Kidney epithelial cell (primary cell): ENCODE measurements around the gene ATP2B1. TPM values are rescaled to one million over a fixed set of nuclear protein-coding genes. Genes with fewer than 3 reads are reported as not detected.

Experiments
- DNase-seq: peaks from one replicate; pipeline ENCODE4 v3.0.0-alpha.2; 2010; ENCODE audit warnings: low read depth
- H3K27me3 ChIP-seq: 2 replicates; pipeline ENCODE4 v1.6.0; 2011; ENCODE audit warnings: low read length; ENCODE audit not compliant: control insufficient read depth, insufficient read depth
- H3K36me3 ChIP-seq: 2 replicates; pipeline ENCODE4 v1.5.1; 2011; ENCODE audit warnings: low read length; ENCODE audit not compliant: control insufficient read depth, insufficient read depth
- H3K4me3 ChIP-seq: 2 replicates; pipeline ENCODE4 v1.5.1; 2011; ENCODE audit warnings: low read depth, mild to moderate bottlenecking, control low read depth, low read length
- CTCF ChIP-seq: IDR thresholded peaks from 2 replicates; pipeline ENCODE4 v1.5.1; 2011; ENCODE audit warnings: mild to moderate bottlenecking, moderate library complexity, low read length, control low read depth, inconsistent platforms; ENCODE audit not compliant: insufficient read depth, poor library complexity, severe bottlenecking
- total RNA-seq: library from RNA; depleted of rRNA; stranded (reverse); fragments of >200 nt; gene quantifications from 2 replicates; pipeline ENCODE4 v1.2.3, GENCODE V29; 2015

ATP2B1 gene
- total RNA-seq, 1 donor from 2014 or later: 45.9 TPM

- Histone ChIP-seq H3K36me3 (no peaks in the 10 kb centered on the region), H3K4me3 (no peak overlapping the region), H3K27me3 (no peaks in the 10 kb centered on the region)
- DNase-seq: no peak
- TF ChIP-seq CTCF: no peak
Observed at GRCh38 chr12:89723276-89723675, 14.6 kb upstream of the ATP2B1 start.

- Histone ChIP-seq H3K4me3 (no peak overlapping the region), H3K27me3 (no peaks in the 10 kb centered on the region), H3K36me3 (no peaks in the 10 kb centered on the region)
- DNase-seq: no peak
- TF ChIP-seq CTCF: no peak
Observed at GRCh38 chr12:89721291-89721987, 12.8 kb upstream of the ATP2B1 start.

- no peak for DNase-seq
- no peak for TF ChIP-seq CTCF
Observed at GRCh38 chr12:89717759-89718523, 9.3 kb upstream of the ATP2B1 start.

GRCh38 chr12:89712706-89713105 is 4.1 kb upstream of the ATP2B1 start:
- no peak for TF ChIP-seq CTCF
- Histone ChIP-seq H3K36me3 (no peaks in the 10 kb centered on the region), H3K27me3 (no peaks in the 10 kb centered on the region), H3K4me3 (no peak overlapping the region)
- DNase-seq: no peak

More at GRCh38 chr12:89717759-89718523, 9.3 kb upstream of the ATP2B1 start:
- Histone ChIP-seq H3K36me3 (no peaks in the 10 kb centered on the region), H3K27me3 (no peaks in the 10 kb centered on the region), H3K4me3 (no peak overlapping the region)

- DNase-seq: no peak
- TF ChIP-seq CTCF: no peak
- H3K36me3 ChIP-seq: no peaks in the 10 kb centered on the region
- no peak overlapping the region for H3K4me3 ChIP-seq
- H3K27me3 ChIP-seq: no peaks in the 10 kb centered on the region
Observed at GRCh38 chr12:89710873-89711750, 2.5 kb upstream of the ATP2B1 start.
